ENCODE measurements around the gene CBFA2T3.

DNA sequence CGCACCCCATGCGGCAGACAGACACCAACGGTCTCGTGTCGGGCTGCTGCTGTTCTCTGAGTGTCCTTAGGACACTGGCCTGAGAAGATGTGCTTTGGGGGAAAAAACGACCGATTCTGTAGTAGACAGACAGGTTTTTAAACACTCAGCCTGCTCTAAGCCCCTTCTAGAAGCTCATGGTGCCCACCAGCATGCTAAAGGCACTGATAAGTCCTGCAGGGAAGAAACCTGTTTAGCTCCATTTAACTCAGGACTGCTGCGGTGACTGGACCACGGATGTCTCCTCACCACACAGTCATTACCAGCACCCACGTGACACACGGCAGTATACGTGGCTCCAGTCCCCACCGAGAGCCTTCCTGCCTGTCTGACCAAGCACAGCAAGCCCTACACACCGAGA lies 146.2 kb downstream of the CBFA2T3 start:
- no peak for TF ChIP-seq GABPA (IDR thresholded peaks at IDR 0.05; ENCODE audit: borderline replicate concordance, insufficient read depth, low read length)
- TF ChIP-seq BACH1 (IDR thresholded peaks at IDR 0.05; ENCODE audit: low read length): no peak
- TF ChIP-seq RNF2 (IDR thresholded peaks at IDR 0.05; ENCODE audit: borderline replicate concordance, low read depth, low read length, missing control alignments, poor library complexity, severe bottlenecking): no peak
- TF ChIP-seq ZNF274 (IDR thresholded peaks at IDR 0.05; ENCODE audit: borderline replicate concordance, extremely low read depth, low read length): no peak
- TF ChIP-seq, protein P1, sequence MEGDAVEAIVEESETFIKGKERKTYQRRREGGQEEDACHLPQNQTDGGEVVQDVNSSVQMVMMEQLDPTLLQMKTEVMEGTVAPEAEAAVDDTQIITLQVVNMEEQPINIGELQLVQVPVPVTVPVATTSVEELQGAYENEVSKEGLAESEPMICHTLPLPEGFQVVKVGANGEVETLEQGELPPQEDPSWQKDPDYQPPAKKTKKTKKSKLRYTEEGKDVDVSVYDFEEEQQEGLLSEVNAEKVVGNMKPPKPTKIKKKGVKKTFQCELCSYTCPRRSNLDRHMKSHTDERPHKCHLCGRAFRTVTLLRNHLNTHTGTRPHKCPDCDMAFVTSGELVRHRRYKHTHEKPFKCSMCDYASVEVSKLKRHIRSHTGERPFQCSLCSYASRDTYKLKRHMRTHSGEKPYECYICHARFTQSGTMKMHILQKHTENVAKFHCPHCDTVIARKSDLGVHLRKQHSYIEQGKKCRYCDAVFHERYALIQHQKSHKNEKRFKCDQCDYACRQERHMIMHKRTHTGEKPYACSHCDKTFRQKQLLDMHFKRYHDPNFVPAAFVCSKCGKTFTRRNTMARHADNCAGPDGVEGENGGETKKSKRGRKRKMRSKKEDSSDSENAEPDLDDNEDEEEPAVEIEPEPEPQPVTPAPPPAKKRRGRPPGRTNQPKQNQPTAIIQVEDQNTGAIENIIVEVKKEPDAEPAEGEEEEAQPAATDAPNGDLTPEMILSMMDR (IDR thresholded peaks at IDR 0.05; ENCODE audit: control extremely low read depth in 1 of 3, insufficient read depth in 1 of 3, low read depth in 1 of 3, low read length in 3 of 3): no peak
- TF ChIP-seq, protein P2, sequence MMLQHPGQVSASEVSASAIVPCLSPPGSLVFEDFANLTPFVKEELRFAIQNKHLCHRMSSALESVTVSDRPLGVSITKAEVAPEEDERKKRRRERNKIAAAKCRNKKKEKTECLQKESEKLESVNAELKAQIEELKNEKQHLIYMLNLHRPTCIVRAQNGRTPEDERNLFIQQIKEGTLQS (IDR thresholded peaks at IDR 0.05; ENCODE audit: insufficient read depth, low read depth, low read length): no peak
- TF ChIP-seq CHD1 (IDR thresholded peaks at IDR 0.05; ENCODE audit: low read depth, low read length): no peak
- TF ChIP-seq POLR2A (IDR thresholded peaks at IDR 0.05; ENCODE audit: control extremely low read depth in 1 of 2, low read depth in 2 of 2, low read length in 2 of 2): no peak
- no peak for TF ChIP-seq EZH2 (IDR thresholded peaks at IDR 0.05; ENCODE audit: low read depth, low read length, severe bottlenecking)
- no peak for TF ChIP-seq EGR1 (IDR thresholded peaks at IDR 0.05; ENCODE audit: borderline replicate concordance, low read depth, low read length)
- no peak for TF ChIP-seq CBX8 (IDR thresholded peaks at IDR 0.05; ENCODE audit: borderline replicate concordance, low read depth, low read length)
- no peak for TF ChIP-seq MAFK (IDR thresholded peaks at IDR 0.05; ENCODE audit: low read depth, low read length)
